PC-3 (cell line): ENCODE data around the gene MRM2.

Experiments used
- CTCF ChIP-seq: fragments of 300-600 bp; sonication (generic); conservative IDR thresholded peaks from 2 replicates; pipeline ENCODE4 v1.5.1; 2017; ENCODE audit warnings: antibody characterized with exemption, low read depth, mild to moderate bottlenecking, low read length
- EZH2 ChIP-seq: fragments of 300-600 bp; sonication (generic); IDR thresholded peaks from one replicate; pipeline ENCODE4 v1.6.1; 2017; ENCODE audit warnings: antibody characterized with exemption, mild to moderate bottlenecking, low read length; ENCODE audit not compliant: unreplicated experiment
- EZH2phosphoT487 ChIP-seq: fragments of 300-600 bp; sonication (generic); IDR thresholded peaks from 2 replicates; pipeline ENCODE4 v1.6.1; 2018; ENCODE audit warnings: mild to moderate bottlenecking, antibody characterized with exemption, low read length, borderline replicate concordance

GRCh38 chr7:2264158-2264557 is 22.2 kb upstream of the MRM2 start:
- TF ChIP-seq CTCF (no peak), EZH2 (no peak), EZH2phosphoT487 (no peak)
